ENCODE data around the gene SLC22A16.

DNA sequence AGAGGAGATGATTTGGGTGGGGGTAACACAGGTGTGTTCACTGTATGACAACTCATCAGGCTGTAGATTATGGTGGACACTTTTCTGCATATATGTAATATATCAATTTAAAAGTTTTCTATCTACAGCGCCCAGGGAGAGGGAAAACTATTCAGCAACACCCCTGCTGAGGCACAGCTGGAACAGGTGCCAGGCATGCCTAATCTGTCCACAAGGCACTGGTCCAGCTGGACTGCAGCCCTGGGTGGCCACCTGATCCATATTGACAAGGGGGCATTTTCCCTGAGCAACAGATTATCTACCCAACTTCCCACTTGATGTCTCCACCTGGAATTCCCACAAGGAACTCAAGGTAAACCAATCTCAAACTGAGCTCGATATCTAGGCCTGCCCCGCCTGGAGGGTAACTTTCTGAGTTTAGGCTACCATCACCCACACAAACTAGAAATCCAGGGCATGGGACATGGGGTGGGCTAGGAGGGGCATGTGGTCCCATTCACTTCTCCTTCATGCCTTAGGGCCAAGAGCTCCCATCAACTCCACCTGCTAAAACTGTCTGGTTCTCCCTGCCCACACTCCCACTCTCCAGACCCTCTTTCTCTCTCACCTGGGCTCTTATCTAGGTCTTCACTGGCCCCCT is 4.6 kb downstream of the SLC22A16 start:
- TF ChIP-seq EP300 (IDR thresholded peaks at IDR 0.05; ENCODE audit: low read depth), result no peak
- TF ChIP-seq, protein P1, sequence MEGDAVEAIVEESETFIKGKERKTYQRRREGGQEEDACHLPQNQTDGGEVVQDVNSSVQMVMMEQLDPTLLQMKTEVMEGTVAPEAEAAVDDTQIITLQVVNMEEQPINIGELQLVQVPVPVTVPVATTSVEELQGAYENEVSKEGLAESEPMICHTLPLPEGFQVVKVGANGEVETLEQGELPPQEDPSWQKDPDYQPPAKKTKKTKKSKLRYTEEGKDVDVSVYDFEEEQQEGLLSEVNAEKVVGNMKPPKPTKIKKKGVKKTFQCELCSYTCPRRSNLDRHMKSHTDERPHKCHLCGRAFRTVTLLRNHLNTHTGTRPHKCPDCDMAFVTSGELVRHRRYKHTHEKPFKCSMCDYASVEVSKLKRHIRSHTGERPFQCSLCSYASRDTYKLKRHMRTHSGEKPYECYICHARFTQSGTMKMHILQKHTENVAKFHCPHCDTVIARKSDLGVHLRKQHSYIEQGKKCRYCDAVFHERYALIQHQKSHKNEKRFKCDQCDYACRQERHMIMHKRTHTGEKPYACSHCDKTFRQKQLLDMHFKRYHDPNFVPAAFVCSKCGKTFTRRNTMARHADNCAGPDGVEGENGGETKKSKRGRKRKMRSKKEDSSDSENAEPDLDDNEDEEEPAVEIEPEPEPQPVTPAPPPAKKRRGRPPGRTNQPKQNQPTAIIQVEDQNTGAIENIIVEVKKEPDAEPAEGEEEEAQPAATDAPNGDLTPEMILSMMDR (IDR thresholded peaks at IDR 0.05), result no peak
